Measurements from ENCODE around the gene ARL9.

GRCh38 chr4:56531823-56532222 lies 26.2 kb downstream of the ARL9 start:
- TF ChIP-seq CTCF (IDR thresholded peaks at IDR 0.05) (no peak), POLR2A (IDR thresholded peaks at IDR 0.05) (no peak)

Measured in body of pancreas (tissue), 4 donors.